Activated CD8-positive, alpha-beta memory T cell treated with anti-CD3 and anti-CD28 coated beads for 1 hour (primary cell): Measurements from ENCODE around the gene AGAP1.
"Not testable (repeated sequence)": the region's sequence is repeated elsewhere in the genome, so short reads cannot be mapped to it uniquely, and the experiment has no call there.

Experiments used
- DNase-seq, 2 donors: peaks; one replicate each; pipeline ENCODE4 v3.0.0-alpha.2; 2020; ENCODE audit warnings: low read depth in 1 of 2; ENCODE audit errors: extremely low read depth in 1 of 2

Gene AGAP1

GRCh38 chr2:235925250-235925919, 431.5 kb downstream of the AGAP1 start:
- DNase-seq: no peak

GRCh38 chr2:235926229-235926628, 432.4 kb downstream of the AGAP1 start:
- no peak for DNase-seq

GRCh38 chr2:235928751-235929370, 435.0 kb downstream of the AGAP1 start:
- DNase-seq: no peak

- DNase-seq: no peak
These were observed 436.9 kb downstream of the AGAP1 start for GRCh38 chr2:235930701-235931100.

GRCh38 chr2:235931676-235932075, 437.8 kb downstream of the AGAP1 start:
- no peak for DNase-seq

GRCh38 chr2:235934059-235934773, 440.4 kb downstream of the AGAP1 start:
- DNase-seq: no peak

GRCh38 chr2:235934774-235935484, 441.1 kb downstream of the AGAP1 start:
- DNase-seq: no peak

GRCh38 chr2:235935773-235936172, 441.9 kb downstream of the AGAP1 start:
- no peak for DNase-seq

- DNase-seq: no peak
These were observed 442.6 kb downstream of the AGAP1 start for GRCh38 chr2:235936493-235936892.

- DNase-seq: no peak
These were observed 443.2 kb downstream of the AGAP1 start for GRCh38 chr2:235937087-235937486.

- no peak for DNase-seq
These were observed 443.7 kb downstream of the AGAP1 start for GRCh38 chr2:235937526-235937925.

GRCh38 chr2:235937936-235938335, 444.1 kb downstream of the AGAP1 start:
- DNase-seq: no peak

GRCh38 chr2:235938611-235939010, 444.8 kb downstream of the AGAP1 start:
- no peak for DNase-seq

GRCh38 chr2:235939471-235939870, 445.6 kb downstream of the AGAP1 start:
- no peak for DNase-seq

- no peak for DNase-seq
These were observed 446.5 kb downstream of the AGAP1 start for GRCh38 chr2:235940330-235940729.

GRCh38 chr2:235944591-235944990, 450.7 kb downstream of the AGAP1 start:
- no peak for DNase-seq

- no peak for DNase-seq
These were observed 451.8 kb downstream of the AGAP1 start for GRCh38 chr2:235945608-235946140.

GRCh38 chr2:235946590-235946989, 452.7 kb downstream of the AGAP1 start:
- no peak for DNase-seq

- not testable (repeated sequence) for DNase-seq
These were observed 453.2 kb downstream of the AGAP1 start for GRCh38 chr2:235947055-235947454.

GRCh38 chr2:235949567-235950472, 456.0 kb downstream of the AGAP1 start:
- DNase-seq: no peak
